ENCODE results near the gene RARB. TPM values are rescaled to one million over a fixed set of nuclear protein-coding genes. Genes with fewer than 3 reads are reported as not detected.

RARB gene
- total and polyA plus RNA-seq, 2 experiments from 2014 or later: 0.14 to 0.42 TPM

- TF ChIP-seq ZNF114 (CRISPR knock-in tag; IDR thresholded peaks at IDR 0.05) (no peak), CTCF (conservative IDR thresholded peaks at IDR 0.05; ENCODE audit: low read depth in 2 of 2) (no peak), POLR2AphosphoS5 (IDR thresholded peaks at IDR 0.05; ENCODE audit: low read depth) (no peak), EZH2phosphoT487 (IDR thresholded peaks at IDR 0.05; ENCODE audit: unreplicated experiment) (no peak), REST (IDR thresholded peaks at IDR 0.05; ENCODE audit: unreplicated experiment) (no peak), NANOG (IDR thresholded peaks at IDR 0.05; ENCODE audit: borderline replicate concordance) (no peak), STAT1 (IDR thresholded peaks at IDR 0.05; ENCODE audit: unreplicated experiment) (no peak), CREB1 (CRISPR knock-in tag; IDR thresholded peaks at IDR 0.05; ENCODE audit: low read depth) (no peak), JUNB (IDR thresholded peaks at IDR 0.05; ENCODE audit: unreplicated experiment) (no peak)
- no peaks in the 10 kb centered on the region for H3K36me3 Mint-ChIP-seq (ENCODE audit: low read depth)
- H4K20me1 ChIP-seq (replicated peaks; ENCODE audit: insufficient read depth): no peaks in the 10 kb centered on the region
These were observed 48.6 kb downstream of the RARB start for GRCh38 chr3:25476639-25477038.

GRCh38 chr3:25478211-25478757 is 50.2 kb downstream of the RARB start:
- Histone ChIP-seq H2AFZ (peak overlapping the region; percentile 20; the same call in 1 of the 2 replicates), H3K79me2 (replicated peaks; ENCODE audit: insufficient read depth) (no peaks in the 10 kb centered on the region), H3K4me2 (no peak overlapping the region), H3K4me3 (no peak overlapping the region), H3K36me3 (ENCODE audit: insufficient read depth) (no peaks in the 10 kb centered on the region), H3F3A (replicated peaks; ENCODE audit: low read depth) (no peaks in the 10 kb centered on the region), H3K27ac (ENCODE audit: low read depth) (no peak overlapping the region), H3K27me3 (ENCODE audit: insufficient read depth) (no peaks in the 10 kb centered on the region), H3K9me2 (ENCODE audit: insufficient read depth) (0 out of 2 replicates have a peak, but pooled peaks cover 3% of the 10 kb centered on the region), H4K20me1 (replicated peaks; ENCODE audit: insufficient read depth) (no peaks in the 10 kb centered on the region), H3K4me1 (ENCODE audit: insufficient read depth) (no peaks in the 10 kb centered on the region; the same call in 1 of the 2 replicates)
- H3K36me3 Mint-ChIP-seq (ENCODE audit: low read depth): no peaks in the 10 kb centered on the region
- no peak for DNase-seq (ENCODE audit: low spot score)
- no peak overlapping the region for H3K27ac Mint-ChIP-seq
- ATAC-seq: no peak
- H3K27me3 Mint-ChIP-seq (ENCODE audit: insufficient read depth, low read depth, poor library complexity): peaks cover 2% of the 10 kb centered on the region
- peaks cover 5% of the 10 kb centered on the region; the same call in 2 of the 3 replicates for H3K4me1 Mint-ChIP-seq
- no peak overlapping the region for H3K4me3 Mint-ChIP-seq
- no peaks in the 10 kb centered on the region for H3K9me3 Mint-ChIP-seq
- TF ChIP-seq ZNF462 (CRISPR knock-in tag; IDR thresholded peaks at IDR 0.05) (no peak), JUNB (IDR thresholded peaks at IDR 0.05; ENCODE audit: unreplicated experiment) (no peak), ZNF114 (CRISPR knock-in tag; IDR thresholded peaks at IDR 0.05) (no peak), ZNF331 (CRISPR knock-in tag; IDR thresholded peaks at IDR 0.05; ENCODE audit: low read depth) (no peak)

More at GRCh38 chr3:25476639-25477038, 48.6 kb downstream of the RARB start:
- no peak overlapping the region for H3K4me3 ChIP-seq
- 0 out of 2 replicates have a peak, but pooled peaks cover 3% of the 10 kb centered on the region for H3K9me2 ChIP-seq (ENCODE audit: insufficient read depth)
- Mint-ChIP-seq H3K4me3 (no peak overlapping the region), H3K27me3 (ENCODE audit: insufficient read depth, low read depth, poor library complexity) (peaks cover 4% of the 10 kb centered on the region), H3K4me1 (peaks cover 11% of the 10 kb centered on the region), H3K9me3 (no peaks in the 10 kb centered on the region), H3K27ac (no peak overlapping the region)
- H3F3A ChIP-seq (replicated peaks; ENCODE audit: low read depth): no peaks in the 10 kb centered on the region
- H3K4me1 ChIP-seq (ENCODE audit: insufficient read depth): peaks cover 5% of the 10 kb centered on the region
- H3K36me3 ChIP-seq (ENCODE audit: insufficient read depth): no peaks in the 10 kb centered on the region
- no peak overlapping the region for H2AFZ ChIP-seq
- H3K27ac ChIP-seq (ENCODE audit: low read depth): no peak overlapping the region
- no peak overlapping the region for H3K4me2 ChIP-seq
- DNase-seq (ENCODE audit: low spot score) (no peak), ATAC-seq (no peak)
- no peaks in the 10 kb centered on the region for H3K27me3 ChIP-seq (ENCODE audit: insufficient read depth)
- H3K79me2 ChIP-seq (replicated peaks; ENCODE audit: insufficient read depth): no peaks in the 10 kb centered on the region

Data from GM23338 (cell line).